Measurements from ENCODE around the gene MGLL.

Gene MGLL

DNA sequence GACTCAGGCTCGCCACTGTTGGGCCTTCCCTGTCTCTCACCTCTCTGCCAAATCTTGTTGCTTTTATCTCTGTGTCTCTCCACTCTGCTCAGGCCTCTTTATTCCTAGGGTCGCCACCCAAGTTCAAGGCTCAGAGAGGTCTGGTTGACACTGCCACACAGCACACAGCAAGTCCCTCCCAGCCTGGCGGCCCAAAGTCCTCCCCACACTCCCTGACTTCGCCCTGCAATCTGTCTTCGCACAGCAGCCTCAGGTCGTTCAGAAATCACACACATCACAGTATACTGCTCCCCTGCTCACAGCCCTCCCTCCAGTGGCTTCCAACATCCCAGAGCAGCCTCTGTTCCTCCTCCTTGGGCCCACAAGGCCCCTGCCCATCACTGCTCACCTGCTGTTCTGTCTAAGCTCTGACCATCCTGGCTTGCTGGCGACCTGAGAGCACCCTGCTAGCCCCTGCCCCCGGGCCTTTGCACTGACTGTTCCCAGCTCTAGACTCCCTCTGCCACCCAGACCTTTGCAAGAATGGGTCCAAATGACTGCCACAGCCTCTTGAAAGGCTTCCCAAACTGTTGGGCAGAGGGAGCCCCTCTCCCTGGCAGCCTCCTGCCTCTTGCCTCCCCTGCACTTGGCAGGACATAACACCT is 48.4 kb downstream of the MGLL start:
- no peak overlapping the region for H3K4me3 ChIP-seq (replicated peaks; ENCODE audit: low read depth, low read length)
- DNase-seq (ENCODE audit: extremely low read depth, low read depth) = no peak
- no peak for TF ChIP-seq CTCF (IDR thresholded peaks at IDR 0.05; ENCODE audit: low read depth, low read length, missing control alignments)

GRCh38 chr3:127772827-127773751 is 49.2 kb downstream of the MGLL start:
- no peak for DNase-seq (ENCODE audit: extremely low read depth, low read depth)
- TF ChIP-seq CTCF (IDR thresholded peaks at IDR 0.05; ENCODE audit: low read depth, low read length, missing control alignments) = no peak
- no peak overlapping the region for H3K4me3 ChIP-seq (replicated peaks; ENCODE audit: low read depth, low read length)

DNA sequence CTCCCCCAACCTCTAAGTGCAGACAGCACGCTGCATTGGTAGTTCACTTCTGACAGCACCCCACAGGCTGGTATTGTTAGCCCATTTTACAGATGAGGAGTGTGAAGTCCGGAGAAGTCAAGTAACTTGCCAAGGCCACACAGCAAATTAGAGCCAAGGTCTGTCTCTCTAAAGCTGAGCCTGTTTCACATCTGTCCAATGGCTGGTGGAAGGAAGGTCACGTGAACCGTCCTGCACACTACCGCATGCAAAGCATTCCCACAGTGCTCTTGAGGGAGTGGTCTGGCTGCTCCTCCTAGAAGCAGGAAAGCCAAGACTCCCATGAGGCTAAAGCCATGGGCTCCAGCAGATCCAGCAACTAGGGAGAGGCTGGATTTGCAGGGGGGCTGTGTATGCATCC is 50.0 kb downstream of the MGLL start:
- no peak for DNase-seq (ENCODE audit: extremely low read depth, low read depth)
- no peak overlapping the region for H3K4me3 ChIP-seq (replicated peaks; ENCODE audit: low read depth, low read length)
- no peak for TF ChIP-seq CTCF (IDR thresholded peaks at IDR 0.05; ENCODE audit: low read depth, low read length, missing control alignments)

DNA sequence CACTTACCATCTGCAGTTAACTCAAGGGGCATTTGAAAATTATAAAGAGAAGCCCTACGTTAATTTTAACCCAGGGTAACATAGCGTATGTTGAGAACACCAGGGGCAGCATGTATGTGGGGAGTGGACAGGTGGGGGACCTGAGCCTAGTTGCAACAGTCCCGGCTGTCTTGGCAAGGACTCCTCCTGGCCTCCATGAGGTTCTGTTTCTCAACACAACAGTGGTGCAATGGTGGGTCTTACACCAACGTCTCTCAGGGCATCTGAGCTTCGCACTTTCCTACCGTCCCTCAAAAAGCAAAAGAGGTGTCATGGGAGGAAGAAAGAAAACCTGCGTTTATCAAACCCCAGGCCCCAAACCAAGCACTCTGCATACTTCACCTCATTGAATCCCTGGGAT is 50.6 kb downstream of the MGLL start:
- H3K4me3 ChIP-seq (replicated peaks; ENCODE audit: low read depth, low read length) = no peak overlapping the region
- DNase-seq (ENCODE audit: extremely low read depth, low read depth) = no peak
- no peak for TF ChIP-seq CTCF (IDR thresholded peaks at IDR 0.05; ENCODE audit: low read depth, low read length, missing control alignments)

DNA sequence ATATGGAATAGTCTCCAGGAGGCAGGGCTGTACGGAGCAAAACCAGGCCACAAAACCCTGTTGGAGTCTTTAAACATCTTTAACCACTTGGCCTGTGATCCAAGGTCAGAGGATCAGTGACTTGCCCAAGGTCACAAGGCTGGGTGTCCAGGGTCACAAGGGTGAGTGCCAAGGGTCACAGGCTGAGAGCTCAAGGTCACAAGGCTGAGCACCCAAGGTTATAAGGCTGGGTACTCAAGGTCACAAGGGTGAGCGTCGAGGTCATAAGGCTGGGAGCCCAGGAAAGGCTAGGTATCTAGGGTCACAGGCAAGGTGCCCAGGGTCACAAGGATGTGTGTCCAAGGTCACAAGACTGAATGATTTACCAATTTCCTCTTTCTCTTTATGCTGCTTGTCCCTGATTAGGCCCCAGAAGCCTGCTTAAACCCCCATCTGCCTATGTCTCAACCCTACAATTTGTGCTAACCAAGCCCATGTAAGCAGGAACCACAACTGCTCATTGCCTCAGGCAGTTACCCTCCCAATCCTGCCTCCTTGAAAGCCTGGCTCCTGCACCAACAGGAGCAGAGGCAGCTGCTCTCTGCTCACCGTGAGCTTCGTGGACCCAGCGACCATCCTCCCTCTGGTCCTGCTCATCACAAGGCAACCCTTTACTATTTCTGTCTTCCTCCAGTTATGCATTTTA is 51.5 kb downstream of the MGLL start:
- no peak overlapping the region for H3K4me3 ChIP-seq (replicated peaks; ENCODE audit: low read depth, low read length)
- no peak for DNase-seq (ENCODE audit: extremely low read depth, low read depth)
- TF ChIP-seq CTCF (IDR thresholded peaks at IDR 0.05; ENCODE audit: low read depth, low read length, missing control alignments) = no peak

- H3K4me3 ChIP-seq (replicated peaks; ENCODE audit: low read depth, low read length) = no peak overlapping the region
- TF ChIP-seq CTCF (IDR thresholded peaks at IDR 0.05; ENCODE audit: low read depth, low read length, missing control alignments) = no peak
- DNase-seq (ENCODE audit: extremely low read depth, low read depth) = no peak
These were observed 52.8 kb downstream of the MGLL start for GRCh38 chr3:127769284-127770081.
